HPDE6-E6E7 (cell line): Measurements from ENCODE around the gene TCF20.

Source experiments
- DNase-seq: peaks from one replicate; pipeline ENCODE4 v3.0.0; 2011; ENCODE audit warnings: missing footprints; ENCODE audit errors: extremely low spot score

Gene TCF20

DNA sequence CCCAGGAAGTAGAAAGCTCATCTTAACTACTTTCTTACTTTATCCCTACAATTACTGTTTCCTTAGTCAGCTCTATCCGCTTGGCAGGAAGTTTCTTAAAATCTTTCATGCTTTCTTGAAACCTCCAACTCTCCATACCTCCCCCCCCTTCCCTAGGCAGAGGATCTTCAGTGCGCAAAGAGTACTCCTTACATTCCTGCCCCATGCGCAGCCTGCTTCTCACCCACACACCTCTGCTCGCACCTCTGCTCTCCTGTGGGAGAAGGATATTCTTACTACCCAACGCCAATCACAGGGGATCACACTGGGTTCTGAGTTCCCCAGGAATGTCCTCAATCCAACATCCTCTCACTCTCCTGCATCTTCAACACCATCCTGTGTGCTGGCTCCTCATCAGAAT lies 12.3 kb downstream of the TCF20 start:
- no peak for DNase-seq

DNA sequence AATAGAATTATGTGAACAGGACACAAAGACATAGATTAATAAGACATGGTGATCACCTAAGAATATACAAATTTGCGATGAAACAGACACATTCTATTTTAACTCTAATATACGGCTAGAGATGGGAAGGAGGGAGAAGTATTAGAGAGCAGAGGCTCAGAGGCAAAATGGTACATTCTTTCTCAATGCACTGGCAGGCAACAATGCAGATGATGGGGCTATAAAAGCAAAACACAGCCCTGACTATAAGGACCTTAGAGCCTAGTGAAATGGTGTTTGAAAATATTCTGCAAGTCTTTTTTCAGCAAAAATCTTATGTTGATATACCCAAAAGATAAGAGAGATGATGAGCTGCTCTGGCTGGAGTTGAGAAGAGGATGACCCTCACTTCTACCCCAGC lies 13.1 kb downstream of the TCF20 start:
- no peak for DNase-seq

DNA sequence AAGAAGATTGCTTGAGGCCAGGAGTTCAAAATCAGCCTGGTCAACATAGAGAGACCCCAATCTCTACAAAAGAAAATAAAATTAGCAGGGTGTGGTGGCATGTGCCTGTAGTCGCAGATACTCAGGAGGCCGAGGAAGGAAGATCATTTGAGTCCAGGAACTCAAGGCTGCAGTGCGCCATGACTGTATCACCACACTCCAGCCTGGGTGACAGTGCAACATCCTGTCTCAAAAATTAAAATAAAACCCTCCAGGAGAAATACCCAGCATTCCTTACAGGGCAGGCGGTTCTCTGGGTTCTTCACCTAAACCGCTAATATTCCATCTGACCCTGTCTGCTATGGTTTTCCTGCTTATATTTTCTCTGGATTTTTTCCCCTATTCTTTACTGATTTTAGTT lies 13.5 kb downstream of the TCF20 start:
- no peak for DNase-seq

DNA sequence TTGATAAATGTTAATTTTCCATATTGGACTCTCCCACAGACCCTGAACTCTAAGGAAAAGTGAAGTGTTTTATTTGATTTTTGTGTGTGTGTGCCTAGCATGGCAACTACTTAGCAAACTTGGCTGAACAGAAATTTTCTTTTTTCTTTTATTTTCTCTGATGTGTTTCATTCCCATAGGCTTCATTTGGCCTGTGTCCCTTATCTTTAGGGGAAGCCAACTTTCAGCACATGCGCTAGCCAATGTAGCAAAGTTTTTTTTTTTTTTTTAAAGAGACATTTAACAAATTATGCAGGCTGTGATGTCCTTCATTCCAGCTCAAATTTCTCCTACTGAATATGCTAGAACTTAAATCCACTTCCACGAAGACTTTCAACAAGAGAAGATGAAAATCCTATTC lies 14.2 kb downstream of the TCF20 start:
- DNase-seq = no peak

DNA sequence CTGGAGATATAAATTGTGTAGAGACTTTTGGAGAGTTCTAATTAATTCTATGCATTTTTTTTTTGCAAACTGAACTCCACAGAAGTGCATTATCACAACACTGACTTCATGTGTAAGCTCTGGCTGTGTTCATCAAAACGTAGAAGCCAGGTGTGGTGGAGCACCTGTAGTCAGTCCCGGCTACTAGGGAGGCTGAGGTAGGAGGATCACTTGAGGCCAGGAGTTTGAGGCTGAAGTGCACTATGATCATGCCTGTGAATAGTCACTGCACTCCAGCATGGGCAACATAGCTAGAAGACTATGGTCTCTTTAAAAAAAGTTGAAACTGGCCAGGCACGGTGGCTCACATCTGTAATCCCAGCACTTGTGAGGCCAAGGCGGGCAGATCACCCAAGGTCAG lies 20.6 kb downstream of the TCF20 start:
- DNase-seq = no peak

GRCh38 chr22:42248995-42249394 lies 21.5 kb downstream of the TCF20 start:
- no peak for DNase-seq

- DNase-seq = no peak
Measured at GRCh38 chr22:42247596-42247995, 22.9 kb downstream of the TCF20 start.

DNA sequence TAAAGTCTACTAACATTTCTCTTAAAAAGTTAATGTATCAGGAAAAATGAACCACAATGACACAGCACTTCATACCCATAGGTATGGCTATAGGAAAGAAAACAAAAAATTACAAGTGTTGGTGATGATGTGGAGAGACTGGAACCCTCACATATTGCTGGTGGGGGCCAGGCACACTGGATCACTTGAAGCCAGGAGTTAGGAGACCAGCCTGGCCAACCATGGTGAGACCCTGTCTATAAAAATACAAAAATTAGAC lies 26.7 kb downstream of the TCF20 start:
- no peak for DNase-seq

- no peak for DNase-seq
Measured at GRCh38 chr22:42236848-42237247, 33.6 kb downstream of the TCF20 start.

GRCh38 chr22:42236268-42236667 lies 34.2 kb downstream of the TCF20 start:
- DNase-seq = no peak

DNA sequence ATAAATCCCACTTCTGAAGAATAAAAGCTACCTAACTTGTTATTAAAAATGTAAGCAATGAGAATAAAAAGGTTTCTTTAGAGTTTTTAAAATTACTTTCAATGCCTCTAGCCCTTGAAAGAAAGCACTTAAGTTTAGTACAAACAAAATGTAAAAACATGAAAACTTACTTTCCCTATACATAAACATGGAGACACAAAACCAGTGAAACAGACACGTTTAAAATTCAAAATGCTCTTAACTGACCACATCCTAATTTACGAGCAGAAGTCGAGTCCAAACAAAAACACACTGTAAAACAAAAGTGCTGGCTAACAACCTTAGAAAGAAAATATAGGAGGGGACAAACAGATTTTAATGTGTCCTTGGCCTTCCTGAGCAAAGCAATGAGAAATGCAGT lies 36.6 kb downstream of the TCF20 start:
- no peak for DNase-seq

- DNase-seq = no peak
Measured at GRCh38 chr22:42231929-42232328, 38.5 kb downstream of the TCF20 start.

- DNase-seq = no peak
Measured at GRCh38 chr22:42229455-42230149, 40.9 kb downstream of the TCF20 start.

DNA sequence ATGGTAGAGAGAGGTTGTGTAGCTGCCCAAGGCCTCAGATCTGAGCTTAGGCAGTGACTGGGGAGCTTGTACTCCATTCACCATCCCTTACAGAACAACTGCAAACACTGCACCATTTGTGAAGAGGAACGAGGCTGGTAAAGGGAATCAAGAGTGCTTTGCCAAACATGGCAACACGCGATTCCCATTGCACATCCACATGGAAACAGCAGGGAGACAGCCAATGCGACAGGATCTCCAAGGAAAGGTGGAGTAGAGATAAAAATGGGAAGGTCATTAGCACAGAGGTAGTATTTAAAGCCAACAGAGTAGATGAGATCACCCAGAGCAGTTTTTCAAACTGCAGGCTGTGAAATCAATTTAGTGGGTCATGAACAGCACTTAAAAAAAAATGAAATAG lies 42.0 kb downstream of the TCF20 start:
- no peak for DNase-seq

DNA sequence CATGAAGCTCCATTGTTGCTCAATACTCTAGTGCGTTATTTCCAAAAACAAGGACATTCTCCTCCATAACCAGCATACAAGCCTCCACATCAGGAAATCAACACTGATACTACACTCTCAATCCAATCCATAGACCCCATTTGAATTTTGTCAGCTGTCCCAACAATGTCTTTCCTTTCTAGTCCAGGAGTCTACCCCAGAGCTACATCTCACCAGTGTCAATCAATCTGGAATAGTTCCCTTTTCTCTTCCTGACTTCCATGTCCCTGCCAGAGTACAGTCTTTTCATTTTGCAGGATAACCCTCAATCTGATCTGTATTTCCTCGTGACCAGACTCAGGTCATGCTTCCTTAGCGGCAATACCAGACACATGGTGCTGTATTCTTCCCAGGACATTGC lies 43.0 kb downstream of the TCF20 start:
- no peak for DNase-seq

- DNase-seq = no peak
Measured at GRCh38 chr22:42225841-42226240, 44.6 kb downstream of the TCF20 start.

- DNase-seq = no peak
Measured at GRCh38 chr22:42222140-42222539, 48.3 kb downstream of the TCF20 start.
